Esophagus squamous epithelium (tissue), 4 donors: ENCODE results near the gene MYOD1.

Source experiments
- POLR2A ChIP-seq, 4 donors: fragments of 450-650 bp; IDR thresholded peaks; one replicate each; pipeline ENCODE4 v1.6.1; 2017; ENCODE audit warnings: antibody characterized with exemption in 4 of 4, mild to moderate bottlenecking in 4 of 4, moderate library complexity in 3 of 4
- TF ChIP-seq, protein P1 (sequence below), 6 experiments: fragments of 450-650 bp in 4 of 6; fragments of 200-600 bp in 2 of 6; sonication (generic) in 2 of 6; IDR thresholded peaks; one replicate each; pipeline ENCODE4 v1.5.1; 2016 to 2019; ENCODE audit warnings: antibody characterized with exemption in 6 of 6, mild to moderate bottlenecking in 4 of 6, moderate library complexity in 4 of 6

DNA sequence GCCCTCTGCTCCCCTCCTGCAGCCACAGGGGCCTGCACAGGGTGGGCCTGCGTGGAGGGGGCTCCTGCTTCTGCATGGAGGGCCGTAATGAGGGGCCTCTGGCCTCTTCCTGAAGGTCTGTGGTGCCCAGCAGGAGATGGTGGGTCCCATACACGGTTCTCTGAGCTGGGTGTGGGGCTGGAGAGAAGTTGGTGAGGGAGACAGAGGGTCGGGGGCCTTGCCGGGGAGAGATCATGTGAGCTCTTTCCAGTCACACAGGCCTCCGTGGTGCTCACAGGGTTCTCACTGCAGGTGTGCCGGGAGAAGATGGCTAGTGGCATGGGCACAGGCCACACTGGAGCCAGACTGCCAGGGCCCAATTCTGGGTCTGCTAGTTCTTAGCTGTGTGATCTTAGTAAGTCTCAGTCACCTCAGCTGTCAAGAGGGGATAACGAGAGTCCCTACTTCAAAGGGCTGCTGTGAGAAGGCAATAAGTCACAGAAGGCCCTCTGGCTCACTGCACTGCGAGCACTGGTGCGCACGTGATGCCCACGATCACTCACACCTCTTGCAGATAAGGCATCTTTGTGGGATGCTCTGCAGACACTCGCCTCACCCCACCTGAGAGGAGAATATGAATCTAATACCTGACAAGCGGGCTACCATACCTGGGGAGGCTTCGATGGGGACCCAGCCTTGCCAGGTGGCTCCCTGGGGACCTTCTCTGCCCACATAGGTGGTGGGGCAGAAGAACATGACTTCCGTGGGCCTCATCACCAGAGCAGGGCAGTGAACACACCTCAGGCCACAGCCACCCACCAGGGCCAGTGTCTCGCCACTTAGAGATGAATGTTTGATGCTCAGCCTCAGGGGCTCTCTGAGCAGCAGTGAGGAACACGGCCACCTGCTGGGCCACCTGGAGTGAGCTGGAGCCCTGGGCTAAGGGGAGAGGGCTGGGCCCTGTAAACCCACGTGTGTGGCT lies 29.7 kb downstream of the MYOD1 start:
- TF ChIP-seq, protein P1, sequence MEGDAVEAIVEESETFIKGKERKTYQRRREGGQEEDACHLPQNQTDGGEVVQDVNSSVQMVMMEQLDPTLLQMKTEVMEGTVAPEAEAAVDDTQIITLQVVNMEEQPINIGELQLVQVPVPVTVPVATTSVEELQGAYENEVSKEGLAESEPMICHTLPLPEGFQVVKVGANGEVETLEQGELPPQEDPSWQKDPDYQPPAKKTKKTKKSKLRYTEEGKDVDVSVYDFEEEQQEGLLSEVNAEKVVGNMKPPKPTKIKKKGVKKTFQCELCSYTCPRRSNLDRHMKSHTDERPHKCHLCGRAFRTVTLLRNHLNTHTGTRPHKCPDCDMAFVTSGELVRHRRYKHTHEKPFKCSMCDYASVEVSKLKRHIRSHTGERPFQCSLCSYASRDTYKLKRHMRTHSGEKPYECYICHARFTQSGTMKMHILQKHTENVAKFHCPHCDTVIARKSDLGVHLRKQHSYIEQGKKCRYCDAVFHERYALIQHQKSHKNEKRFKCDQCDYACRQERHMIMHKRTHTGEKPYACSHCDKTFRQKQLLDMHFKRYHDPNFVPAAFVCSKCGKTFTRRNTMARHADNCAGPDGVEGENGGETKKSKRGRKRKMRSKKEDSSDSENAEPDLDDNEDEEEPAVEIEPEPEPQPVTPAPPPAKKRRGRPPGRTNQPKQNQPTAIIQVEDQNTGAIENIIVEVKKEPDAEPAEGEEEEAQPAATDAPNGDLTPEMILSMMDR (IDR thresholded peaks at IDR 0.05): no peak
- TF ChIP-seq POLR2A (IDR thresholded peaks at IDR 0.05): no peak
